ENCODE measurements around the gene PTPN3.
A peak's percentile ranks its signal among the peaks of the same experiment; 100 is the strongest.
"Not testable (repeated sequence)": the region's sequence is repeated elsewhere in the genome, so short reads cannot be mapped to it uniquely, and the experiment has no call there.

The PTPN3 gene

DNA sequence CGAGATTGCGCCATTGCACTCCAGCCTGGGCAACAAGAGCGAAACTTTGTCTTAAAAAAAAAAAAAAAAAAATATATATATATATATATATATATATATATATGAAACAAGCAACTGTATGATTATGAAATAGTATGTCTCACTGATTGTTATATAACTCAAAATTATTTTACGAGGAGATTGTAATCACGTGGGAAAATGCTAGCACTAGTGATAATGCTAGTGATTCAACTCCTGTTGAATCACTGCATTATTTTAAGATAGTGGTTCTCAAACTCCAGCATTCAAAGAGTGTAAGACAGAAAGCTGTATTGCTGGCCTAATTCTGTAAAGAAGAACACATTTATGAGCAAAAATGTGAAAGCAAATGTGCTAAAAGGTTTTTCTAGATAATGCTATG lies 12.4 kb upstream of the PTPN3 start:
- no peak overlapping the region for H2BK120ac ChIP-seq (ENCODE audit: low read depth, low read length)
- peaks cover 8% of the 10 kb centered on the region for H3K4me1 ChIP-seq (ENCODE audit: control insufficient read depth, insufficient read depth, low read depth, low read length)
- H3K9me3 ChIP-seq (ENCODE audit: control insufficient read depth, low read length): no peaks in the 10 kb centered on the region
- H3K4me2 ChIP-seq (ENCODE audit: low read length, poor library complexity, severe bottlenecking): no peak overlapping the region
- 87% methylated on average over 2 of the region's 5 CpGs for WGBS
- no peak overlapping the region for H2AK5ac ChIP-seq (ENCODE audit: low read length, severe bottlenecking)
- H2AFZ ChIP-seq (ENCODE audit: low read depth, low read length): no peak overlapping the region
- H3K4ac ChIP-seq (ENCODE audit: low read depth in 1 of 2, low read length in 2 of 2): no peak overlapping the region
- no peaks in the 10 kb centered on the region for H3K36me3 ChIP-seq (ENCODE audit: control insufficient read depth in 1 of 2, insufficient read depth in 2 of 2, low read depth in 1 of 2, low read length in 2 of 2)
- no peak overlapping the region for H4K8ac ChIP-seq (ENCODE audit: low read length)
- no peak overlapping the region for H3K27ac ChIP-seq (ENCODE audit: low read length, poor library complexity, severe bottlenecking)
- no peak overlapping the region for H3K4me3 ChIP-seq (ENCODE audit: insufficient read depth in 1 of 2, low read depth in 1 of 2, low read length in 2 of 2)
- H3K79me1 ChIP-seq (replicated peaks; ENCODE audit: low read length, poor library complexity, severe bottlenecking): no peaks in the 10 kb centered on the region
- H3K27me3 ChIP-seq (ENCODE audit: control insufficient read depth in 1 of 2, insufficient read depth in 1 of 2, low read length in 2 of 2): peaks cover 6 to 30% of the 10 kb centered on the region in 2 experiments
- H2BK5ac ChIP-seq (ENCODE audit: low read depth, low read length, poor library complexity, severe bottlenecking): no peak overlapping the region
- no peak overlapping the region for H3K23ac ChIP-seq (ENCODE audit: low read length in 2 of 2)
- no peak for DNase-seq
- H3K18ac ChIP-seq (ENCODE audit: low read depth in 1 of 2, low read length in 2 of 2): no peak overlapping the region
- H2BK12ac ChIP-seq (ENCODE audit: low read length in 2 of 2): no peak overlapping the region
- no peak overlapping the region for H3K9ac ChIP-seq (ENCODE audit: low read length)
- no peak overlapping the region for H4K91ac ChIP-seq (ENCODE audit: low read length)
- no peak overlapping the region for H3K14ac ChIP-seq (ENCODE audit: low read length in 2 of 2)
- H2BK15ac ChIP-seq (ENCODE audit: low read depth, poor library complexity, severe bottlenecking): no peak overlapping the region

DNA sequence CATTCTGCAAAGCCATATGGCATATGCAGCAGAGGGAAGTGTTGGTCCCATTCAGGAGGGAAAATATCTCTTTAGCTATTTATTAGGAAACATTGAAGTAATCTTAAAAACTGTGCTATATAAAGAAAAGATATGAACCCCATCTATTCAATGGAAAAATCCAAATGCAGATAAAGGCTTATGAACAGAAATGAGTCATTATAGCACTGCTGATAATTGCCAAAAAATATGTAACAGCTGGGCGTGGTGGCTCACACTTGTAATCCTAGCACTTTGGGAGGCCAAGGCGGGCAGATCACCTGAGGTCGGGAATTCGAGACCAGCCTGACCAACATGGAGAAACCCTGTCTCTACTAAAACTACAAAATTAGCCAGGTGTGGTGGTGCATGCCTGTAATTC lies 11.9 kb upstream of the PTPN3 start:
- H2AFZ ChIP-seq (ENCODE audit: low read depth, low read length); H3K9ac ChIP-seq (ENCODE audit: low read length); H3K18ac ChIP-seq (ENCODE audit: low read depth in 1 of 2, low read length in 2 of 2); H3K4me3 ChIP-seq (ENCODE audit: insufficient read depth in 1 of 2, low read depth in 1 of 2, low read length in 2 of 2); H3K9me3 ChIP-seq (ENCODE audit: control insufficient read depth, low read length); H2BK12ac ChIP-seq (ENCODE audit: low read length in 2 of 2); H3K4me2 ChIP-seq (ENCODE audit: low read length, poor library complexity, severe bottlenecking); H3K79me1 ChIP-seq (replicated peaks; ENCODE audit: low read length, poor library complexity, severe bottlenecking); H4K8ac ChIP-seq (ENCODE audit: low read length); H2BK120ac ChIP-seq (ENCODE audit: low read depth, low read length); H2BK15ac ChIP-seq (ENCODE audit: low read depth, poor library complexity, severe bottlenecking); H3K14ac ChIP-seq (ENCODE audit: low read length in 2 of 2); H3K27ac ChIP-seq (ENCODE audit: low read length, poor library complexity, severe bottlenecking); H3K4me1 ChIP-seq (ENCODE audit: control insufficient read depth, insufficient read depth, low read depth, low read length); H3K36me3 ChIP-seq (ENCODE audit: control insufficient read depth in 1 of 2, insufficient read depth in 2 of 2, low read depth in 1 of 2, low read length in 2 of 2); H4K91ac ChIP-seq (ENCODE audit: low read length); H3K4ac ChIP-seq (ENCODE audit: low read depth in 1 of 2, low read length in 2 of 2); DNase-seq; H3K23ac ChIP-seq (ENCODE audit: low read length in 2 of 2); H2AK5ac ChIP-seq (ENCODE audit: low read length, severe bottlenecking); H2BK5ac ChIP-seq (ENCODE audit: low read depth, low read length, poor library complexity, severe bottlenecking): not testable (repeated sequence)
- 90% methylated on average over 4 of the region's 4 CpGs for WGBS
- peaks cover 5 to 27% of the 10 kb centered on the region in 2 experiments for H3K27me3 ChIP-seq (ENCODE audit: control insufficient read depth in 1 of 2, insufficient read depth in 1 of 2, low read length in 2 of 2)

DNA sequence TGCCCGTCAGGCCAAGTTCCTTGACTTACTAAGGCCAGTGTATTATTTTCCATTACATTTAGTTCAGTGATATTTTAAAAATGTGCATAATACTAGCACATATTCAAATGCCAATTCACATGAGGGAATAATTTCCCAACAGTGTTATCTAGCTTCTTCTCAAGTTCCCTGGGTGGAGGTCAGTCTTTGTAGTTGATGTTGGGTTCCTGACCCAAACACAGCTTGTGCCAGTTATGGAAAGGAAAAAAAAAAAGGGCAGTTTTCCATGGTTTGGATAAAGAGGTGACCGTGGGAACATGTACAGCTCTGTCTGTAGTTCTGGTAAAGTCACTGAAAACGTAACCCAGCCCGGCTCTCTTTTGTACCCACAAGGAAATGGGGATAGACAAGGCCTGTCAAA lies 11.5 kb upstream of the PTPN3 start:
- Histone ChIP-seq H3K14ac (ENCODE audit: low read length in 2 of 2) (no peak overlapping the region), H2BK120ac (ENCODE audit: low read depth, low read length) (no peak overlapping the region), H3K4me2 (ENCODE audit: low read length, poor library complexity, severe bottlenecking) (no peak overlapping the region), H2AK5ac (ENCODE audit: low read length, severe bottlenecking) (no peak overlapping the region), H3K9ac (ENCODE audit: low read length) (no peak overlapping the region), H3K4me3 (ENCODE audit: insufficient read depth in 1 of 2, low read depth in 1 of 2, low read length in 2 of 2) (no peak overlapping the region), H2AFZ (ENCODE audit: low read depth, low read length) (no peak overlapping the region), H3K4ac (ENCODE audit: low read depth in 1 of 2, low read length in 2 of 2) (no peak overlapping the region), H3K4me1 (ENCODE audit: control insufficient read depth, insufficient read depth, low read depth, low read length) (peaks cover 8% of the 10 kb centered on the region), H4K91ac (ENCODE audit: low read length) (no peak overlapping the region), H2BK12ac (ENCODE audit: low read length in 2 of 2) (no peak overlapping the region), H3K23ac (ENCODE audit: low read length in 2 of 2) (no peak overlapping the region), H4K8ac (ENCODE audit: low read length) (no peak overlapping the region), H3K36me3 (ENCODE audit: control insufficient read depth in 1 of 2, insufficient read depth in 2 of 2, low read depth in 1 of 2, low read length in 2 of 2) (no peaks in the 10 kb centered on the region), H3K9me3 (ENCODE audit: control insufficient read depth, low read length) (no peaks in the 10 kb centered on the region), H3K79me1 (replicated peaks; ENCODE audit: low read length, poor library complexity, severe bottlenecking) (no peaks in the 10 kb centered on the region), H3K27me3 (ENCODE audit: control insufficient read depth in 1 of 2, insufficient read depth in 1 of 2, low read length in 2 of 2) (peaks cover 5 to 29% of the 10 kb centered on the region in 2 experiments), H3K27ac (ENCODE audit: low read length, poor library complexity, severe bottlenecking) (no peak overlapping the region), H2BK15ac (ENCODE audit: low read depth, poor library complexity, severe bottlenecking) (no peak overlapping the region), H3K18ac (ENCODE audit: low read depth in 1 of 2, low read length in 2 of 2) (no peak overlapping the region), H2BK5ac (ENCODE audit: low read depth, low read length, poor library complexity, severe bottlenecking) (no peak overlapping the region)
- WGBS: 60% methylated on average over 3 of the region's 4 CpGs
- DNase-seq: no peak

DNA sequence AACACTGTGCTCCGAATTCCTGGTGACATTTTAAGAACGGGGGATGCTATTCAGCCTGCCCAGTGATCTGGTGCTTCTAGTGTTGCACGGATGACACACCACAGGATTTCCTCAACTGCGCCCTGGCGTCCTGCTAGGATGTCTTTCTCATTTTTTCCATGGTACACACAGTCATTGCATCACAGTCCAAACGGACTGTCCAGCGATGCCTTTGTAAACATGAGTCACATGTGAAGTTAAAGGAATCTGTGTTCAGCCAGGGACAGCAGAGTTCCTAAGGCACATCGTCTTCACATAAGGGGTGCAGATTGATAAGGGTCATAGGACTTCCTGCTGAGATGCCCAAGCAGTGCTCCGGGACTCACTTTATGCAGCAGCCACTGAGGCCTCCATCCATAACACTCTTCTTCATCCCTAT lies 9.3 kb upstream of the PTPN3 start:
- Histone ChIP-seq H3K27me3 (ENCODE audit: control insufficient read depth in 1 of 2, insufficient read depth in 1 of 2, low read length in 2 of 2) (peaks cover 6 to 41% of the 10 kb centered on the region in 2 experiments), H3K4me3 (ENCODE audit: insufficient read depth in 1 of 2, low read depth in 1 of 2, low read length in 2 of 2) (no peak overlapping the region), H3K4me2 (ENCODE audit: low read length, poor library complexity, severe bottlenecking) (no peak overlapping the region), H3K36me3 (ENCODE audit: control insufficient read depth in 1 of 2, insufficient read depth in 2 of 2, low read depth in 1 of 2, low read length in 2 of 2) (no peaks in the 10 kb centered on the region), H2BK5ac (ENCODE audit: low read depth, low read length, poor library complexity, severe bottlenecking) (no peak overlapping the region), H2BK12ac (ENCODE audit: low read length in 2 of 2) (peak overlapping the region in 1 of 2 experiments; percentile 18), H3K79me1 (replicated peaks; ENCODE audit: low read length, poor library complexity, severe bottlenecking) (no peaks in the 10 kb centered on the region), H3K18ac (ENCODE audit: low read depth in 1 of 2, low read length in 2 of 2) (peak overlapping the region in 1 of 2 experiments; percentile 50), H3K27ac (ENCODE audit: low read length, poor library complexity, severe bottlenecking) (no peak overlapping the region), H3K4me1 (ENCODE audit: control insufficient read depth, insufficient read depth, low read depth, low read length) (peaks cover 8% of the 10 kb centered on the region), H4K91ac (ENCODE audit: low read length) (no peak overlapping the region), H2BK120ac (ENCODE audit: low read depth, low read length) (no peak overlapping the region), H3K9ac (ENCODE audit: low read length) (no peak overlapping the region), H2BK15ac (ENCODE audit: low read depth, poor library complexity, severe bottlenecking) (no peak overlapping the region), H3K23ac (ENCODE audit: low read length in 2 of 2) (no peak overlapping the region), H2AFZ (ENCODE audit: low read depth, low read length) (no peak overlapping the region), H3K9me3 (ENCODE audit: control insufficient read depth, low read length) (no peaks in the 10 kb centered on the region), H4K8ac (ENCODE audit: low read length) (no peak overlapping the region), H2AK5ac (ENCODE audit: low read length, severe bottlenecking) (no peak overlapping the region), H3K14ac (ENCODE audit: low read length in 2 of 2) (no peak overlapping the region), H3K4ac (ENCODE audit: low read depth in 1 of 2, low read length in 2 of 2) (peak overlapping the region in 1 of 2 experiments; percentile 6)
- DNase-seq: peak; percentile 96
- WGBS: 36% methylated on average over 8 of the region's 9 CpGs
